ENCODE data around the gene FILIP1.

GRCh38 chr6:75333676-75334200, 159.9 kb downstream of the FILIP1 start:
- no peak for TF ChIP-seq CTCF (conservative IDR thresholded peaks at IDR 0.05; ENCODE audit: low read length)
- TF ChIP-seq EZH2phosphoT487 (IDR thresholded peaks at IDR 0.05; ENCODE audit: borderline replicate concordance): no peak

Data from Loucy (cell line).